Measurements from ENCODE around the gene LILRB3.

DNA sequence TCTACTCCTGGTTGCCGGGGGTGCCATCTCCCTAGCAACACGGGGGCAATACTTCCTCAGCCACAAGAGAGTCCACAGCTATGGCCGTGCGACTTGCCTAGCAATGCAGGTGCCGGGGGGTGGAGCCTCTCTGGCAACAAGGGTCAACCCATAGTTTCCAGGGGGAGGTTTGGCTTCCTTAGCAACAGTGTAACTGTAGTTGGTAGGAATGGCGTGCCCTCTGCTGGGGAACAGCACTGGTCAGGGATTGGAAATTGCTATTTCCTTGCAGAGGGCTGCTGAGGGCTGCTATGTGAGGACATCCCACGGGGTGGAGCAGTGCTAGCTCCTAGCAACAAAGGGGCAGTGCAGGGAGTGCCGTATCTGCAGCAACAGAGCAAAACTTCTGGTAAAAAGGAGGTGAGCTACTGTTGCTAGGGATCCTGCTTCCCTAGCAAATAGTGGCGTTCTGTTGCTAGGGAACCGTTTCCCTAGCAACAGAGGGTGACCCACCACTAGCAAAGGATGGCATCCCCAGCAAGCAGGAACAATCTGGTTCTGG is 42.8 kb downstream of the LILRB3 start:
- TF ChIP-seq, protein P1, sequence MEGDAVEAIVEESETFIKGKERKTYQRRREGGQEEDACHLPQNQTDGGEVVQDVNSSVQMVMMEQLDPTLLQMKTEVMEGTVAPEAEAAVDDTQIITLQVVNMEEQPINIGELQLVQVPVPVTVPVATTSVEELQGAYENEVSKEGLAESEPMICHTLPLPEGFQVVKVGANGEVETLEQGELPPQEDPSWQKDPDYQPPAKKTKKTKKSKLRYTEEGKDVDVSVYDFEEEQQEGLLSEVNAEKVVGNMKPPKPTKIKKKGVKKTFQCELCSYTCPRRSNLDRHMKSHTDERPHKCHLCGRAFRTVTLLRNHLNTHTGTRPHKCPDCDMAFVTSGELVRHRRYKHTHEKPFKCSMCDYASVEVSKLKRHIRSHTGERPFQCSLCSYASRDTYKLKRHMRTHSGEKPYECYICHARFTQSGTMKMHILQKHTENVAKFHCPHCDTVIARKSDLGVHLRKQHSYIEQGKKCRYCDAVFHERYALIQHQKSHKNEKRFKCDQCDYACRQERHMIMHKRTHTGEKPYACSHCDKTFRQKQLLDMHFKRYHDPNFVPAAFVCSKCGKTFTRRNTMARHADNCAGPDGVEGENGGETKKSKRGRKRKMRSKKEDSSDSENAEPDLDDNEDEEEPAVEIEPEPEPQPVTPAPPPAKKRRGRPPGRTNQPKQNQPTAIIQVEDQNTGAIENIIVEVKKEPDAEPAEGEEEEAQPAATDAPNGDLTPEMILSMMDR (IDR thresholded peaks at IDR 0.05): no peak
- TF ChIP-seq POLR2A (IDR thresholded peaks at IDR 0.05): no peak

All from uterus (tissue), 2 donors.